Stimulated activated naive CD8-positive, alpha-beta T cell treated with anti-CD3 and anti-CD28 coated beads, Interleukin-15, amount 100 ng/mL, for 72 hours (primary cell): ENCODE measurements around the gene GLB1L2.
"Not testable (repeated sequence)": the region's sequence is repeated elsewhere in the genome, so short reads cannot be mapped to it uniquely, and the experiment has no call there.

ENCODE experiments used
- ATAC-seq: fragments of 150-1000 bp; cut with Tn5 transposase; 2 replicates; pipeline ENCODE4 v1.10.0; 2021; ENCODE audit warnings: mild to moderate bottlenecking, moderate library complexity
- DNase-seq, 2 donors: peaks; one replicate each; pipeline ENCODE4 v3.0.0; 2021 to 2022
- H3K27ac Mint-ChIP-seq, 2 donors: one replicate each; pipeline ENCODE4 v1.8.0; 2022; ENCODE audit warnings: mild to moderate bottlenecking in 2 of 2, mixed read lengths in 2 of 2, moderate library complexity in 2 of 2
- H3K27me3 Mint-ChIP-seq: one replicate; pipeline ENCODE4 v1.8.0; 2022; ENCODE audit warnings: mixed read lengths
- H3K4me1 Mint-ChIP-seq: one replicate; pipeline ENCODE4 v1.8.0; 2022; ENCODE audit warnings: mild to moderate bottlenecking, mixed read lengths
- H3K4me3 Mint-ChIP-seq, 2 donors: one replicate each; pipeline ENCODE4 v1.8.0; 2022; ENCODE audit warnings: mild to moderate bottlenecking in 2 of 2, mixed read lengths in 2 of 2, moderate library complexity in 1 of 2
- H3K9me3 Mint-ChIP-seq, 2 donors: one replicate each; pipeline ENCODE4 v1.8.0; 2022; ENCODE audit warnings: mixed read lengths in 2 of 2

GLB1L2 gene

DNA sequence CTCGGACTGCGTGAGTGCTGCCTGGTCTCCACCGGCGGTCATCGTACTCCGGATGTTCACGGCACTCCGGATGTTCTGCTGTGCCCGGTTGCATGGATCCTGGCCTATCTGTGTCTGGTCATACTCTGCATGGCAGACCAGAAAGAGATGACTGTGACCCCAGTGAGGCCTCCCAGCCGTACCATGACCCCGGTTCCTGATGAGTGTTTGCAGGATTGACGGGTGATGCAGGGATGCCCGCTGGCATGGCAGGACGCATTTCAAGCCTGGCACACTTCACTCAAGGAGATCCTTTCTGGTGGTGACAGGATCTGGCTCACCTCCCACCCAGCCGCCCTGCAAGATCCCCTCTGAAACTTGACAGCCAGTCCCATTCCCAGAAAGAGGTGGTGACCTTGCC, 6.3 kb downstream of the GLB1L2 start:
- Mint-ChIP-seq H3K27me3 (peaks cover 5% of the 10 kb centered on the region), H3K27ac (no peak overlapping the region), H3K4me3 (no peak overlapping the region), H3K4me1 (peaks cover 5% of the 10 kb centered on the region), H3K9me3 (no peaks in the 10 kb centered on the region)
- no peak for DNase-seq
- no peak for ATAC-seq

DNA sequence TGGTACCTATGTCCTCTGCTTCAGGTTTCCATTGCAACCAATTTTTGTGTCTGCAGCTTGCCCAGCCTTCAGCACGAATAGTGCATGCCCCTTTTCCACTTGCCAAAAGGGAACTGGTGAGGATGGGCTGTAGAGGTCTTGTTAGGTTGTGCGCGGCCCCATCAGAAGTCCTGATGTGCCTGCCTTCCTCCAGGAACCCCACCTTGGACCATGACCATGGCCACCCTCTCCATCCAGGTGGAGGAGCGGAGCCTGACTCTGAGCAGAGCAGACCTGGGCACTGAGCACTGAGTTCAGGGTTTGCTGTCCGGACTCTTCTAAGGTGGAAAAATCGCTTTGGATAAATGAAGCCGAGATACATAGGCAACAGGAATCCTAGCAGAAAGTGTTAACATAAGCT, 6.9 kb downstream of the GLB1L2 start:
- Mint-ChIP-seq H3K9me3 (no peaks in the 10 kb centered on the region), H3K4me1 (no peaks in the 10 kb centered on the region), H3K4me3 (no peak overlapping the region), H3K27me3 (no peaks in the 10 kb centered on the region), H3K27ac (no peak overlapping the region)
- DNase-seq: no peak
- no peak for ATAC-seq

DNA sequence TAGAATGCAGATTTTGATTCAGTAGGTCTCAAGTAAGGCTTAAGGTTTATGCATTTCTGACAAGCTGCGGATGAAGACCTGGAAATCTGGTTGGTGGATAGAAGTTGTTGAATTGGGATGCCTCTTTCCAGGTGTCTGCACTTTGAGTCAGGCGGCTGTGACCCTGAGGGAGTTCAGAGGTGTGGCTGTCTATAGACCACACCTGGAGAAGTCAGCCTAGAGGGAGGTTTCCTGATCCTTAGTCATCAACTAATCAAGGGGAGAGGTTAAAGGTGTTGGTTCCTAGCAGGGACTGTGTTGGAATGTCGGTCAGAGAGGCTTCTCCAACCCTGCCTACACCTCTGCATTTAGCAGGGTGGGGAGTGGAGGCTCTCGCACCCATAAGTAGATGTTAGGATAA, 8.0 kb downstream of the GLB1L2 start:
- Mint-ChIP-seq H3K27me3 (no peaks in the 10 kb centered on the region), H3K4me3 (no peak overlapping the region)

DNA sequence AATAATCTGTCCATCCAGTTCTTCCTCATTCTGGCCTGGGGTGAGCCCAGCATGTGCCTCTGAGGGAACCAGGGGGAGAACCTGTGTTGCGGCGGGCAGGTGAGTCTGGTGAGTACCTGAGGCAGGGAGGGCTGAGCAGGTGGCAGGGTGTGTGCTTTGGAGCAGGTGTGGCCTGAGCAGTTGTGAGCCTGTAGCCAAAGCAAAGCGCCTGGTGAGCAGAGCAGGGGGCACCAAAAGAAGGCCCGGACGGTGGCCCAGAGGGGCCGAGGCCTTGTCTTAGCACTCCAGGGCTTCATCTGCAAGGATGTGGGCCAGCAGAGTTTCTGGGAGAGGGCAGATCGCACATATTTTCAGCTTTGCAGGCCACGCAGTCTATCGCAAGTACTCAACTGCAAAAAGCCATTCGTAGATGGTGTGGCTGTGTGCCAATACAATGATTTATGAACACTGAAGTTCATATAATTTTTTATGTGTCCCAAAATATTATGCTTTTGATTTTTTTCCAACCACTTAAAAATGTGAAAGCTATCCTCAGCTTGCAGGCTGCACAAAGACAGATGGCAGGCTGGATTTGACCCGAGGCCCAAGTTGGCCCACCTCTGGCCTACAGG, 8.7 kb downstream of the GLB1L2 start:
- Mint-ChIP-seq H3K4me3 (no peak overlapping the region), H3K27ac (no peak overlapping the region)
- no peak for DNase-seq

More for the DNA sequence above, 8.0 kb downstream of the GLB1L2 start:
- DNase-seq: no peak
- Mint-ChIP-seq H3K4me1 (no peaks in the 10 kb centered on the region), H3K9me3 (no peaks in the 10 kb centered on the region), H3K27ac (no peak overlapping the region)
- no peak for ATAC-seq

DNA sequence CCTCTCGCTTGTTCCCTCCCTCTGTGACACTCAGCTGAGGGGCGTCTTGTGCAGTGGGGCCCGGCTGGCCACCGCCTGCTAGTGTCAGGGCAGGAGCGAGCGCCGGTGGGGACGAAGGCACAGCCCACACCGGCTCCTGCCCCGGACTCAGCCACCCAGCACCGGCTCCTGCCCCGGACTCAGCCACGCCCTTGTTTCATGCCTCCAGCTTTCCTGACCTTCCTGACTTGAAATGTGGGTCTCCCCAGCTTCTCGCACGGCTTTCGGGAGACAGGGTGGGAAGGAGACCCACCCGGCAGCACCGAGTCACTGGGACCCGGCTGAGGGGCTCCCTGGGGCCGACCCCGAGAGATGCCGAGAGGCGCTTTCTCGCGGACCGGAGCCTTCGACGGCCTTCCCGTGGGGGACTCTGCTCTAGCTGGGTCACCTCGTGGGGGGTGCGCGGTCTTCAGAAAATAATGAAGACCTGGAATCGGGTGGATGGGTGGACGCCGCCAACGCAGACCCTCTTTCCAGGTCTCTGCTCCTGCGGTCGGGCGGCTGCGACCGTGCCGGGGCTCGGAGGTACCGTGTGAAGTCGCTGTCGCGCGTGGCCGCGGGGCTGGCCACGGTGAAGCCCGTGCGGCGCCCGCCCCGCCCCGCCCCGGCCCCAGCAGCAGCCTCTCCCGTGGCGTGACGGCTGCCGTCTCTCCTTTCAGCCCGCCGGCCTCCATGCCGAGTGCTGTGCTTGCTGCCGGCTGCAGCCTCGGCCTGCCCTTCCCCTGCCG, 10.2 kb downstream of the GLB1L2 start:
- Mint-ChIP-seq H3K4me1 (no peaks in the 10 kb centered on the region), H3K4me3 (no peak overlapping the region), H3K27ac (no peak overlapping the region), H3K9me3 (no peaks in the 10 kb centered on the region), H3K27me3 (no peaks in the 10 kb centered on the region)
- ATAC-seq (no peak), DNase-seq (no peak)

More for the DNA sequence above, 8.7 kb downstream of the GLB1L2 start:
- Mint-ChIP-seq H3K4me1 (no peaks in the 10 kb centered on the region), H3K27me3 (no peaks in the 10 kb centered on the region), H3K9me3 (no peaks in the 10 kb centered on the region)
- no peak for ATAC-seq

DNA sequence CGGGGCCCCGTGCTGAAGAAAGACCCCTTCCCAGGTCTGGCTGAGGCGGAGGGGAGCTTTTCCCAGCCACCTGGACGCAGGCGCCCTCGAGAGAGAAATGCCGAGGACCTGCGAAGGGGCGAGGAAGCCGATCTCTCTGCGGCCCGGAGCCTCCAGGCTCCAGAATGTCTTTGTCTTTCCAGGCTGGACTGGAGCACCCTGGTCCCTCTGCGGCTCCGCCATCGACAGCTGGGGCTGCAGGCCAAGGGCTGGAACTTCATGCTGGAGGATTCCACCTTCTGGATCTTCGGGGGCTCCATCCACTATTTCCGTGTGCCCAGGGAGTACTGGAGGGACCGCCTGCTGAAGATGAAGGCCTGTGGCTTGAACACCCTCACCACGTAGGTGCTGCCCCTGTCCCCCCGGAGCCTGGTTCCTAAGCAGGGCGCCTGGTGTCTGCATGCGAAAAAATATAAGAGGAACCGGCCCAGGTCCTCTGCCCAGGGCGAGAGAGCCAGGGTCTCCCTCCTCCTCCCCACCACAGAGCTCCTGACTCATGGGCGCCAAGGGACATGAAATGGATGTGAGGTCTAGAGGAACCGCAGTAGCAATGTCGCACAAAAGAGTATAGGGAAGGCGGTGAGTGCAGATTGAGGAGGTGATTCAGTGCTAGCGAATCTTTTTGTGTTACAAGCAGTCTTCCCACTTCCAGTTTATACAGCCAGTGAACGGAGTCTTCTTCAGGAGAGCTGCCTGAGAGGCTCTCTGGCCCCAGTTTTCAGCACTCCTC, 11.0 kb downstream of the GLB1L2 start:
- H3K9me3 Mint-ChIP-seq: no peaks in the 10 kb centered on the region
- ATAC-seq (no peak), DNase-seq (no peak)

DNA sequence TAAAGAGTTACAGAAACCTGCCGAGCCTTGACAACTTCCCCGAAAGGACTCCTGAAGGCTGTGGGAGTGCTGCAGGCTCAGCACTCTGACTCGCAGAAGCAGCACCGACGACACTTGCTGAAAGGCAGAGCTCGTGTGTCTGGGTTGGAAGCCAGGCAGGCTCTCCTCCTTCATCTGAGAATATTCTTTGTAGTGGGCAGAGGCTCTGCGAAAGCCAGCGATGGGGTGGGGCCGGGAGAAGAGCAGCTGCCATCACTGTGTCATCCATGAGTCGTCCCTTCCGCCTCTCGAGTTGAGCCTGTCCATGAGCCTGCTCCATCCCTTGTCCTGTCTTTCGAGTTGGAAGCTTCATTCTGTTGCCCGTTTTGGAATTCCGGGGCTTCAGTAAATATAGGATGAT, 11.9 kb downstream of the GLB1L2 start:
- Mint-ChIP-seq H3K27me3 (no peaks in the 10 kb centered on the region), H3K9me3 (no peaks in the 10 kb centered on the region), H3K4me3 (no peak overlapping the region), H3K27ac (no peak overlapping the region), H3K4me1 (no peaks in the 10 kb centered on the region)
- DNase-seq (no peak), ATAC-seq (no peak)

More for the DNA sequence above, 11.0 kb downstream of the GLB1L2 start:
- no peak overlapping the region for H3K27ac Mint-ChIP-seq
- no peak overlapping the region for H3K4me3 Mint-ChIP-seq
- H3K27me3 Mint-ChIP-seq: no peaks in the 10 kb centered on the region
- no peaks in the 10 kb centered on the region for H3K4me1 Mint-ChIP-seq

DNA sequence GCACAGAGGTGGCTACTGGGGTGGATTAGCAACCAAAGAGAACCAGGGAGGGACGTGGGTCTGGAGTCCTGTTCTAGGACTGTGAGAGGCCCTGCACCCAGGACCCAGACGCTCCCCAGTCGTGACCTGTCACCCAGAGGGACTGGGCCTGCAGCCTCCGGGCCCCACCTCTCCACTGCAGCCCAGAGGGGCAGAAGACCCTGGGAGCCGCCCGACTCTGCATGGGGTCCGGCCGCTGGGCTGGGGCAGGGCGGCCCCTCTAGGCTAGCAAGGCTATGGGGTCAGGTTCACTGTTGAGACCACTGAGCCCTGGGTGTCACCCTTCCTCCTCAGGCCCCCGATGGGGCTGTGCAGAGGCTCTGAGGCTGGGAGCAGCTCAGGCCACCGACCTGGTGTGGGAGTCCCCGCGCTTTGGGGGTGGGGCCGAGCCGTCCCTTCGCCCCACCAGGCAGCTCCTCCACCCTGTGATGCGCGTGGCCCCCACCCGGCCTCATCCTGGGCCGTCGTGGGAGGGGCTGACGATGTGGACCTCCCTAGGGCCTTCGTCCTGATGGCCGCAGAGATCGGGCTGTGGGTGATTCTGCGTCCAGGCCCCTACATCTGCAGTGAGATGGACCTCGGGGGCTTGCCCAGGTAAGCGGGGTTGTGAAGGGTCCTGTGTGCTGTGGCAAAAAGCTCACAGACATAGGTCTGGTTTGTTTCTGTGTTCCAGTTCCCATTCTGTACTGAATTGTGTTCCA, 12.9 kb downstream of the GLB1L2 start:
- H3K27ac Mint-ChIP-seq, H3K4me3 Mint-ChIP-seq, H3K27me3 Mint-ChIP-seq, H3K4me1 Mint-ChIP-seq, H3K9me3 Mint-ChIP-seq, DNase-seq: not testable (repeated sequence)
- peak; percentile 61 for ATAC-seq

DNA sequence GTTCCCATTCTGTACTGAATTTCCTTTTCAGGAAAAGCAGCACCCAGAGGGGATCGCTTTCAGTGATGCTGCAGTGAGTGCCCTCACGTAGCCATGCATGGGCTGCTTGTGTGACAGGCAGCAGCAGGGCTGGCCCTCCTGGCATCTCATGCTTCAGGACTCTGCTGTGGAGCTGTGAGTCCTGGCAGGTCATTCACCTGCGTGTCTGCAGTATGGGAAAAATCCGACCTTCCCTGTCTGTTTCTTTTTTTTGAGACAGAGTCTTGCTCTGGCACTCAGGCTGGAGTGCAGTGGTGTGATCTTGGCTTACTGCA, 13.4 kb downstream of the GLB1L2 start:
- Mint-ChIP-seq H3K9me3 (no peaks in the 10 kb centered on the region), H3K27ac (no peak overlapping the region), H3K4me3 (no peak overlapping the region), H3K4me1 (peaks cover 10% of the 10 kb centered on the region), H3K27me3 (no peaks in the 10 kb centered on the region)
- ATAC-seq (no peak), DNase-seq (no peak)

DNA sequence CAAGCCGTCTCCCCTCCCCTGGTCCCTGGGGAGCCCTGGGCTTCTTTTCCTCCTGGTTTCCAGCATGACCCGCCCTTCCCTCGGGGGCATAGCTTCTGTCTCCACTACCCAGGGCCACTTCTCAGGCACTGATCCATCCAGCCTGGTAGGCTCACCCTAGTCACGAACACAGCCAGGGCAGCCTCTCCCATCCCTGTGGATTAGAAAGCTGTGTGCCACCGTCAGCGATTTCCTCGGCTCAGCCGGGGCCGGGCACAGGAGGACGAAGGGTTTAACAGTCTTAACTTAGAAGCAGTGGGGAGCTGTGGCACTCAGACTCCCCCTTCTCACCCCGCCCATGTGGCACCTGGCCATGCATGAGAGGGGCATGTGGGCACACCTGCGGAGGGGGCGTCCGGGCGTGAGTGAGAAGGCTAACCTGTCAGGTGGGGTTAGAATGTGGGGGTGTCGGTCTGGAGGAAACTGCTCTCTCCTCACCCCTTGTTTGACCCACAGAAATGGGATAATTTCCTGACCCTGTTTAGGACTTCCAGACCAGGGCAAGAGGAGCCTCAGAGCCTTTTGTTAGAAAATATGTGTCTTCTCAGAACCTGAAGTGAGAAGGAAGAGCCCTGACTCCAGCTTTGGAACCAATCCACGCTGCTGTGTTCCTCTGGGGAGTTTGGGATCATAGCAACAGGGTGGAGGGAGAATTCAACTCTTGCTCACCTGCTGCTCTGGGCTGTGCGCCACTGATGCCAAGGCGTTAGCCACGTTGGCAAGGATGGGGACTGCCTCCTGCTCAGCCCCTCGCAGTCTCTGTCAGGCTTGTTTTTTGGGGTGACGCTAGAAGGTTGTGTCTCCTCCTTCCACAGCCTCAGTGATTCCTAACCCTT, 14.6 kb downstream of the GLB1L2 start:
- DNase-seq (no peak), ATAC-seq (no peak)
- Mint-ChIP-seq H3K27ac (no peak overlapping the region), H3K4me1 (peaks cover 14% of the 10 kb centered on the region), H3K9me3 (no peaks in the 10 kb centered on the region), H3K4me3 (no peak overlapping the region), H3K27me3 (no peaks in the 10 kb centered on the region)

DNA sequence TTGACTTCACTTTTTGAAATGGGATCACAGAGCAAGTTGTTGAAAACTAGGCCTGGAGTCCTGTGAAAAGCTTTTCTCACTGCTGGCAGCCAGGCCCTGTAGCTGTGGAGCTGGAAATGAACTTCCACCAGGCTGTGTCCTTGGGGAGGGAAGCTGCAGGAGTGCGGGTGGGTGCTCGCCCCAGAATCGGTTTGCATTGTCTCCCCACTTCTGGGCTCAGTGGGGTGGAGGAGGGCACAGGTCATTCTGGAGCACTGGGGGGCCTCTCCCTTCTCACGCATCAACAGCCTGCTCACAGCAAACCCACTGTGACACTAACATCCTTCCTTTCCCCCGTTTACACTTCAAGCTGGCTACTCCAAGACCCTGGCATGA, 15.2 kb downstream of the GLB1L2 start:
- Mint-ChIP-seq H3K27me3 (no peaks in the 10 kb centered on the region), H3K27ac (no peak overlapping the region), H3K4me1 (peaks cover 14% of the 10 kb centered on the region), H3K9me3 (no peaks in the 10 kb centered on the region), H3K4me3 (no peak overlapping the region)
- no peak for DNase-seq
- no peak for ATAC-seq

DNA sequence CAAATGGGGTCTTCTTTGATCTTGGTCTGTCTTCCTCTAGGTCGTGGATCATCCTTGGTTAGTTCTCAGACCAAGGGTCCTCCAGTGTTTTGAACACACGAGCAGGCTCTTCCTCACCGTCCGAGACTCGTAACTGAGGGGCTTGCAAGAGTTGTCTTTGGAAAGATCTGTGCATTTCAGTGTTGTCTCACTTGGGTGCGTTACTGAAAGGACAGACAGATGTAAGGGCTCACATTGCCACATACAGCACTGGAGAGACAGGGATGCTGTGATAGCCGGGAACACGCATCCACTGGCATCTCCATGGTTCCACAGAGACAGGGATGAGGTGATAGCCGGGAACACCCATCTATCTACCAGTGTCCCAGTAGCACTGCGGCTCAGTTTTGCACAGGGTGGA, 15.7 kb downstream of the GLB1L2 start:
- H3K27ac Mint-ChIP-seq: no peak overlapping the region
- no peak overlapping the region for H3K4me3 Mint-ChIP-seq
- no peaks in the 10 kb centered on the region for H3K9me3 Mint-ChIP-seq
- peaks cover 14% of the 10 kb centered on the region for H3K4me1 Mint-ChIP-seq
- no peaks in the 10 kb centered on the region for H3K27me3 Mint-ChIP-seq
- DNase-seq (no peak), ATAC-seq (no peak)

DNA sequence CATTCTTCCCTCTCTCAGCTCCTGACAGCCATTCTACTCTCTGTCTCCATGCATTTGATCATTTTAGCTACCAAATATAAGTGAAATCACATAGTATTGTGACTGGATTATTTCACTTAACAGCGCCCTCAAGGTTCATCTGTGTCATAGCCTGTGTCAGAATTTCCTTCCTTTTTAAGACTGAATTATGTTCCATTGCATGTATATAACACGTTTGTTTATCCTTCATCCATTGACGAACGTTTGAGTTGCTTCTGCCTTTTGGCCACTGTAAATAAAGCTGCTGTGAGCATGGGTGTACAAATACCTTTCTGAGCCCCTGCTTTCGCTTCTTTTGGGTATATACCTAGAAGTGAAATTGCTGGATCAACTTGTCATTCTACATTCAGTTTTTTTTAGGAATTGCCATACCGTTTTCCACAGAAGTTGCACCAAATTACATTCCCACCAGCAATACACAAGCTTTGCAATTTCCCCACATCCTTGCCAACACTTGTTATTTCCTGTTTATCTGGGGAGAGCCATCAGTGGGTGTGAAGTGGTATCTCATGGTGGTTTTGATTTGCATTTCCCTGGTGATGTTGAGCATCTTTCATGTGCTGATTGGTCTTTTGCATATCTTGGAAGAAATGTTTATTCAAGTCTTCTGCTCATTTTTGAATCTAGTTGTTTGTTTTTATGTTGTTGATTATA, 17.5 kb downstream of the GLB1L2 start:
- Mint-ChIP-seq H3K4me1 (peaks cover 14% of the 10 kb centered on the region), H3K27ac (peak overlapping the region in 1 of 2 donors; percentile 87), H3K27me3 (no peaks in the 10 kb centered on the region), H3K9me3 (no peaks in the 10 kb centered on the region), H3K4me3 (no peak overlapping the region)
- no peak for DNase-seq
- no peak for ATAC-seq

DNA sequence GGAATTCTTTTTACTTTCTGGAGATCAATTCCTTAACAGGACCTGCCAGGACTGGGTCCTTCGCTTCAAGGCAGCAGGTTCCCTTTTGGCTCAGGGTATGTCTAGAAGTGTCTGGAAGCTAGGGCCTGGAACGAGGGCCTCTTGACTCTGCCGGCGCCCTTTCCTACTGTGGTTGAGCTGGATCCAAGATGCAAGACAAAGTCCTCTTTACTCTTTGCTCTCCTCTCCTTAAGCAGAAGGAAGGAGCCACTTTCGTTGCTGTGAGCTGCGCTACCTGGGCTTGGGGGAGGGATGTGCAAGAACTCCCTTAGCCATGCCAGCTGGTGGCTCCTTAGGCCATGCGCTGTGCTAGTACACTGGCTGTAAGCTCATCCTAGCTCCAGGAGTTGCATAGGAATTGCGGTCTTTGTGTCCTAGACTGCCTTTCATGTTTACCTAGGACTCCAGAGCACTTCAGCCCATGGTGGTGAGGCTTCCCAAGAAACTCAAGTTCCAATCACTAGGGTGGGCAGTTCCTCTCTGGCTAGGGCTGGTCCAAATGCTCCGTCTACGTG, 18.1 kb downstream of the GLB1L2 start:
- Mint-ChIP-seq H3K27ac (no peak overlapping the region), H3K27me3 (no peaks in the 10 kb centered on the region), H3K4me1 (peaks cover 14% of the 10 kb centered on the region), H3K9me3 (no peaks in the 10 kb centered on the region), H3K4me3 (no peak overlapping the region)
- DNase-seq (no peak), ATAC-seq (no peak)
